HS-5 (cell line): ENCODE results near the gene ZNRF1.

Experiments used
- DNase-seq: peaks from one replicate; pipeline ENCODE4 v3.0.0-alpha.2; 2012; ENCODE audit warnings: low read depth

Gene ZNRF1

GRCh38 chr16:75152635-75153034, 153.8 kb downstream of the ZNRF1 start:
- no peak for DNase-seq

GRCh38 chr16:75160386-75160785, 161.6 kb downstream of the ZNRF1 start:
- no peak for DNase-seq
